Stimulated activated naive B cell treated with anti-CD40 and anti-IgM and Interleukin-4, amounts not matched to agents 10 μg/mL and 1 μg/mL and 100 μg/mL, for 72 hours (primary cell): ENCODE results near the gene RITA1.
"Not testable (repeated sequence)": the region's sequence is repeated elsewhere in the genome, so short reads cannot be mapped to it uniquely, and the experiment has no call there.

Experiments
- ATAC-seq, 2 donors: fragments of 150-1000 bp; cut with Tn5 transposase; replicated peaks; 2 replicates each; pipeline ENCODE4 v1.10.0; 2021; ENCODE audit warnings: moderate library complexity in 1 of 2
- DNase-seq: peaks from one replicate; pipeline ENCODE4 v3.0.0; 2021
- H3K27ac Mint-ChIP-seq: one replicate; pipeline ENCODE4 v1.8.0; 2022; ENCODE audit warnings: mild to moderate bottlenecking, mixed read lengths
- H3K27me3 Mint-ChIP-seq, 2 donors: one replicate each; pipeline ENCODE4 v1.8.0; 2022; ENCODE audit warnings: mixed read lengths in 2 of 2
- H3K36me3 Mint-ChIP-seq, 2 donors: one replicate each; pipeline ENCODE4 v1.8.0; 2022; ENCODE audit warnings: mixed read lengths in 2 of 2, mild to moderate bottlenecking in 1 of 2
- H3K4me1 Mint-ChIP-seq, 2 donors: one replicate each; pipeline ENCODE4 v1.8.0; 2022; ENCODE audit warnings: mixed read lengths in 2 of 2, mild to moderate bottlenecking in 1 of 2
- H3K4me3 Mint-ChIP-seq, 2 donors: one replicate each; pipeline ENCODE4 v1.8.0; 2022; ENCODE audit warnings: mild to moderate bottlenecking in 2 of 2, mixed read lengths in 2 of 2, moderate library complexity in 1 of 2
- H3K9me3 Mint-ChIP-seq, 2 donors: one replicate each; pipeline ENCODE4 v1.8.0; 2022; ENCODE audit warnings: mixed read lengths in 2 of 2, mild to moderate bottlenecking in 1 of 2

The RITA1 gene, protein sequence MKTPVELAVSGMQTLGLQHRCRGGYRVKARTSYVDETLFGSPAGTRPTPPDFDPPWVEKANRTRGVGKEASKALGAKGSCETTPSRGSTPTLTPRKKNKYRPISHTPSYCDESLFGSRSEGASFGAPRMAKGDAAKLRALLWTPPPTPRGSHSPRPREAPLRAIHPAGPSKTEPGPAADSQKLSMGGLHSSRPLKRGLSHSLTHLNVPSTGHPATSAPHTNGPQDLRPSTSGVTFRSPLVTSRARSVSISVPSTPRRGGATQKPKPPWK

DNA sequence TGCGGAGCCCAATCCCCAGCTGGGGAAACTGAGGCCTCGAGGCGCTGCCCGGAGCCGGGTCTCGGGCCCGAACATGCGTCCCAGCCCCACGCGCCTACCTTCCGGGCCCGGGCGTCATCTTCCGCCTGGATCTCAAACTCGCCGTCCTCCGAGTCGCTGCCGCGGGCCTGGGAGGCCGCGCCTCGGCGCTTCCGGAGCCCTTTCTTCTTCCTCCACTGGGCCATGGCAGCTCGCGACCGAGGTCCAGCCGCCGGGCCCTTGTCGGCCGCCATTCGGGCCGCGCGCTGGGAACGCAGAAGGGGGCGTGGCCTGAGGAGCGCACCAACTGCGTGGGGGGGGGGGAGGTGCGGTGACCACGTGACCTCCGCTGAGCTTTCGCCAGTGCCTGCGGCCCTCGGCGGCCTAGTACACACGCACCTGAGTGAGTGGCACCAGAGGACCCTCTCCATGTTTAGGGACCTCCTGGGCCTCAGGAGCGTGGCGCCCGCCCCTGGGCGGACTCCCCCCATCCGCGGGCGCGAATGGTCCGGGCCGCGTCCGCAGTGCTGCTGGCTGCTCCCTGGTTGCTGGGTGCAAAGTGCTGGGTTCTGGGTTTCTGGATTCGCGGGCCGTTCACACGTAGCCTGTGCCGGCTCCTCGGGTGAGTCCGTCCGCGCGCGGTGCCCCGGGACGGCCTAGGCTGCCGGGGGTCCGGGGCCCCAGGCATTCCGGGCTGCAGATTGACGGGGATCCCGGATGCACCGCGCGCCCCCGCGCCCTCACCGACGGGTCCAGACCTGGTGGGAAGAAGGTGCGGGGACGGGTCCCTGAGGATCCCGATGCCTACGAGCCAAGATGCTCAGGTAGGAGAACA, at the start of gene RITA1, which contains the start of gene DDX54:
Gene RITA1 (plus strand): TSS at position 542 of the 853 bp plus-strand sequence. CDS start 1,026 bp downstream, outside the sequence.
Gene DDX54 (minus strand): TSS at position 299 of the 853 bp plus-strand sequence. CDS start 27 bp downstream, at position 272.
- peaks cover 25 to 30% of the 10 kb centered on the region in 2 donors for H3K4me1 Mint-ChIP-seq
- peak within 1 kb of the TSS; percentile 92 to 97 for H3K4me3 Mint-ChIP-seq
- H3K27ac Mint-ChIP-seq, result peak within 1 kb of the TSS; percentile 99
- no peaks in the 10 kb centered on the region for H3K9me3 Mint-ChIP-seq
- no peaks in the 10 kb centered on the region for H3K27me3 Mint-ChIP-seq
- peak; percentile 59 to 67 for ATAC-seq
- DNase-seq, result peak; percentile 79
- peaks cover 28 to 39% of the 10 kb centered on the region in 2 donors for H3K36me3 Mint-ChIP-seq

DNA sequence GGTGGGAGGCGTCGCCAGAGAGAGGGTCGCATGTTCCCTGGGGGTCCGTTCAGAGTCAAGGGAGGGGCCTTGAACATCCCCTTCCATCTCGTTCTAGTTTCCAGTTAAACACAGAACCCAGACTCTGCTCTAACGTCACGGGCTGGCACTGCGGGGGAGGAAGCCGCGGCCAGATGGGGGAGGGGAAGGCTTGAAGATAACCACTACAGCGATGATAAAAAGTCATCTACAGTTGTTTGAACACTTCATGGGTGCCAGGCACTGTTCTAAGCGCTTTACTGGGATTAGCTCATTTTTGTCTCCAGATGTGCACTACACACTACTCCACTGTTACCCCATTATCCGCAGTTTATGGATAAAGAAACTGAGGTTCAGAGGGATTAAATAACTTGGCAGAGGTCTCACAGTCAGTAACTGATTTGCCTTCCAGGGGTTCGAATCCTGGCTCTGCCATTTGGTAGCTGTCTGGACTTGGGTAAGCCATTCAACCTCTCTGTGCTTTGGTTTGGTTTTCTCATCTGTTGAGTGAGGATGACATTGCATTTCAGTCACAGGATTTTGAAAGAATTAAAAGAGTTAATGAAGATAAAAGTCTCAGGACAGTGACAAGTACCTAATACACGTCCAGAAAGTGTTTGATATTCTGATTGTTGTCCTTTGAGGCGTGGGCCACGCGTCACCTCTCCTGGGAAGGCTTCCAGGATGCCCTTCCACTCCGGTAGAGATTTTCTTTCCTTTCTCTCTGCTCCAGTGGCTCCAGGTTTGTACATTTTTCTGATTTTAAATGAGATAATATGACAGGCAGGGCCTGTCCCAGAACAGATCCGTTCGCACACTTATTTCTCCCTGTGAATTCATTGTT, 49.2 kb upstream of the RITA1 start:
- Mint-ChIP-seq H3K9me3 (no peaks in the 10 kb centered on the region), H3K4me1 (peaks cover 40 to 80% of the 10 kb centered on the region in 2 donors), H3K4me3 (peak overlapping the region; percentile 86 to 96), H3K27ac (peak overlapping the region; percentile 99), H3K36me3 (peaks cover 17 to 21% of the 10 kb centered on the region in 2 donors), H3K27me3 (no peaks in the 10 kb centered on the region)
- ATAC-seq (peak; percentile 81 to 84), DNase-seq (peak; percentile 86)

DNA sequence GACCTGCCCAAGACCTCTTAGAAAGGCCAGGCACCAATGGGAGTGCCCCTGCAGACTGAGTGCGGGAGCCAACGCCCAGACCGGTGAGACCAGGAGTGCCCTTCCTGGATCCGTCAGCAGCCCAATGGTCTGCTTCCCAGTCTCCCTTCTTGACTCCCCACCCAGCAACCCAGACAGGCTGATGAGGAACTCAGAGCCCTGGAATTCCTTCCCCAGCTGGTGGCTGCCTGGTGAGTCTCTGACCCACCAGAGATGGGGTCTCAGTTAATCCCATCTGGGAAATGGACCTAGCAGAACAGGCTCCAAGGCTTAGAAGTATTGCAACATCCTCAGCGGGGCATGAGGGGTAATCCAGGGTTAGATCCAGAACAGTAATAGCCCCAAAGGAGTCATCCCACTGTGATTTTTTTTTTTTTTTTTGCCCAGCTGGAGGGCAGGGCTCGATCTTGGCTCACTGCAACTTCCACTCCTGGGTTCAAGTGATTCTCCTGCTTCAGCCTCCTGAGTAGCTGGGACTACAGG, 48.5 kb upstream of the RITA1 start:
- peaks cover 38 to 80% of the 10 kb centered on the region in 2 donors for H3K4me1 Mint-ChIP-seq
- ATAC-seq (no peak), DNase-seq (no peak)
- H3K27me3 Mint-ChIP-seq, result no peaks in the 10 kb centered on the region
- peak overlapping the region; percentile 99 for H3K27ac Mint-ChIP-seq
- peak overlapping the region; percentile 46 to 96 for H3K4me3 Mint-ChIP-seq
- no peaks in the 10 kb centered on the region for H3K9me3 Mint-ChIP-seq
- H3K36me3 Mint-ChIP-seq, result peaks cover 12 to 16% of the 10 kb centered on the region in 2 donors

DNA sequence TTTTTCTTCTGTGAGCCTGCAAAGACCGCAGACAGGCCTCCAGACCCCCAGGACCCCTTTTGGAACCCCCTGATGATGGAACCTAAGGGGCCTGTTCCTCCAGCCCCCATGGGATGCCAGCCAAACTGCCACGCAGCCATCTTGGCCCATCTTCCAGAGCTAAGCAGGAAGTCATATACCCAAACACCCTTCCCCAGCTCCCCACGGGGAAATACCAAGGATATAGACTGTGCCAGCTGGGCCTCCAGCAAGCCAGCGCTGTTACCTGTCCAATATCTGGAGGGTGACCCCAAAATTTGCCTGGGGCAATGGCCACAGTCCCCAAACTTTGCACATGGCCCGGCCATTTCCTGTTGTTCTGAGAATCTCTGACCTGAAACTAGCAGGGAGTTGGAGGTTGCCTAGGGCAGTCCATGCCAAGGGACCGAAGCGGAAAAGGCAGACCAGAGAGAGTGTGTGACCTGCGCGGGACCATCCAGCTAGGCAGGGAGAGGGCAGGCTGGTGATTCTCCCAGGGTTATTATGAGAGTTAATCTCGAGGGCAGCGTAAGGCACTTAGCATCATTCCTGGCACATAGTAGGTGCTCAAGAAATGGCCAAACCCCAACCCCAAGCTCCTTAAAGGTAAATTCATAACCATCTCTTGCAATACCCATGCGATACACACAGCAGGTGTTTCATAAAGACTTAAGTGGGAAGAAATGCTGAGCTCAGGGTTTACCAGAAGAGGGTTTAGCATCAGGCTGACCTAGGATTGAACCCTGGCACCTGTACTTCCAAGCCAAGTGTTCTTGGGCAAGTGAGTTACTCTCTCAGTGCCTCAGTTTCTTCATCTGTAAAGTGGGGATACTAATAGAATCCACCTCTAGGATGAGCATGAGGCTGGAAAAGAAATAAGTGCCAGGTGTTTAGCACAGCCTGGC, 47.4 kb upstream of the RITA1 start:
- Mint-ChIP-seq H3K36me3 (peaks cover 2 to 9% of the 10 kb centered on the region in 2 donors), H3K4me3 (no peak overlapping the region), H3K4me1 (peaks cover 39 to 80% of the 10 kb centered on the region in 2 donors), H3K27me3 (no peaks in the 10 kb centered on the region), H3K27ac (peak overlapping the region; percentile 71), H3K9me3 (no peaks in the 10 kb centered on the region)
- no peak for ATAC-seq
- no peak for DNase-seq

DNA sequence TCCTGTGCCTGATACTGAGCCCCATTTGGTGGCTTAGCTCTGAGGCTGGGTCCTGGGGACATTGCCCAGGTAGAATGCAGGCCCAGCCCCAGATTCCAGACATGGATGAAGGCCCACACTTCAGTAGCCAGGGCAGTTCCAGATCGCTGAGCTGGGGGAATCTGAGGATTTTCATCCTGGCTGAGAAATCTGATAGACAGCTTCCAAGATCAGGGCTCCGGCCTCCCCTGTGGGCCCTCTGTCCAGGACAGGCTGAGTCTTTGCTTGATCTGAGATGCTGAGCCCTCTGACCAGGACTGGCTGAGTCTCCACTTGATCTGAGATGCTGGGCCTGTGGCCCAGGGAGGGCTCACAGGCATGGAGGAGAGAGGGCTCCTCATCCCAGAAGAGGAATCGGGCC, 46.7 kb upstream of the RITA1 start:
- H3K9me3 Mint-ChIP-seq, result no peaks in the 10 kb centered on the region
- H3K36me3 Mint-ChIP-seq, result peaks cover 0 to 5% of the 10 kb centered on the region in 2 donors
- H3K27me3 Mint-ChIP-seq, result no peaks in the 10 kb centered on the region
- ATAC-seq (no peak), DNase-seq (no peak)
- H3K27ac Mint-ChIP-seq, result peak overlapping the region; percentile 71
- peaks cover 40 to 77% of the 10 kb centered on the region in 2 donors for H3K4me1 Mint-ChIP-seq
- no peak overlapping the region for H3K4me3 Mint-ChIP-seq

DNA sequence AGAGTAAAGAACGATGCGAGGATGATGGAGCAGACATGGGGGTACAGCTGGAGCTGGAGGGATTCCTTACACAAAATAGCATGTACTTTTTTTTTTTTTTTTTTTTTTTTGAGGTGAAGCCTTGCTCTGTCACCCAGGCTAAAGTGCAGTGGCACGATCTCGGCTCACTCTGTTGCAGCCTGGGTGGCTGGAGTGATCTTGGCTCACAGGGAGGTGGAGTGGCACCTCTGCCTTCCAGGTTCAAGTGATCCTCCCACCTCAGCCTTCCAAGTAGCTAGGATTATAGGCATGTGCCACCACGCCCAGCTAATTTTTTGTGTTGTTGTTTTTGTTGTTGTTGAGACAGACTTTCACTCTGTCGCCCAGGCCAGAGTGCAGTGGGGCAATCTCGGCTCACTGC, 44.8 kb upstream of the RITA1 start:
- peak overlapping the region; percentile 99 for H3K27ac Mint-ChIP-seq
- H3K27me3 Mint-ChIP-seq, result no peaks in the 10 kb centered on the region
- H3K4me1 Mint-ChIP-seq, result peaks cover 37 to 68% of the 10 kb centered on the region in 2 donors
- H3K4me3 Mint-ChIP-seq, result no peak overlapping the region
- H3K9me3 Mint-ChIP-seq, result no peaks in the 10 kb centered on the region
- DNase-seq (no peak), ATAC-seq (no peak)
- H3K36me3 Mint-ChIP-seq, result no peaks in the 10 kb centered on the region

DNA sequence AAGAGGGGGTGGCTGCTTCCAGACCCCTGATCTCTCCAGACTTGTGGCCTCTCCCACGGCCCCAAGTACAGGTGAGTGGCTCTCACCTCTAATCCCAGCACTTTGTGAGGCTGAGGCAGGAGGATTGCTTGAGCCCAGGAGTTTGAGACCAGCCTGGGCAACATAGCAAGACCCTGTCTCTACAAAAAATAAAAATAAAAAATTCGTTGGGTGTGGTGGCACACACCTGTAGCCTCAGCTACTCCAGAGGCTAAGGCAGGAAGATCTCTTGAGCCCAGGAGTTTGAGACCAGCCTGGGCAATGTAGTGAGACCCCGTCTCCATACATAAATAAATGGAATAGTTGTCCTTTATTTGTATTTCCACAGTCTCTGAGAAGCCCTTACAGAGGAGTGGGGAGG, 43.8 kb upstream of the RITA1 start:
- not testable (repeated sequence) for H3K36me3 Mint-ChIP-seq, ATAC-seq, DNase-seq, H3K27me3 Mint-ChIP-seq, H3K9me3 Mint-ChIP-seq
- H3K4me3 Mint-ChIP-seq, result peak overlapping the region; percentile 52 to 61
- peaks cover 30 to 61% of the 10 kb centered on the region in 2 donors for H3K4me1 Mint-ChIP-seq
- H3K27ac Mint-ChIP-seq, result peak overlapping the region; percentile 99

DNA sequence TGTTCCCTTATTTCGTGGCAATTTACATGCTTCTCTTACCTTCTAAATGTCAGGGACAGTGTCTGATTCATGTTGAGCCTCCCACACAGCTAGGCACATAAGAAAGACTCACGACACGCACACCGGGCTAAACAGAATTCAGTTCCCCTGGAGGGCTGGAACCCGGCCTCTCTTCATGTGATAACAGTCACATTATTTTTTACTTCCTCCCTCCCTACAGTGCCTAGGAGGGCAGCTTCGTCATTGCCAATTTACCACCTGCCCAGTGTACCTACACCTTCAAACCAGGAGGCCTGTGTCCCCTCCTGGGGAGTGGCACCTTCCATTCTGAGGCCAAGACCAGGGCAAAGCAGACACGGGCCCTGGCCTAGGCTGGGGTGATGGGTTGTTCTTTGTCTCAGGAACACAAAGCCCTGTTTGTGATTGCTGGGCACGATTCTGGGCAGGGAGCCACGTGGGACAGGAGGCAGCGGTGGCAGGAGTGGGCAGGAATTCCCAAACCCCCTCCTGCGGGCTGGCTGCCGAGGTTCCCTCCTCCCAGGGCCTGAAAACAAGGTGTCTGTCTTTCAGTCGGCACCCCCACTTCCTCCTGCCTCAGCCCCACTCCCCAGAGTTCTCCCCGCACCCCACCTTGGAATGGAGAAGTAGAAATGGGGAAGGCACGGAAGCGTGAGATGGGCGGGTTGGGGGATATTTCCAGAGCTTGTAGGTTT, 43.2 kb upstream of the RITA1 start:
- H3K27ac Mint-ChIP-seq, result peak overlapping the region; percentile 99
- DNase-seq (peak; percentile 85), ATAC-seq (peak; percentile 91 to 92)
- peak overlapping the region; percentile 52 to 61 for H3K4me3 Mint-ChIP-seq
- peaks cover 0 to 1% of the 10 kb centered on the region in 2 donors for H3K36me3 Mint-ChIP-seq
- H3K9me3 Mint-ChIP-seq, result peaks cover 0 to 2% of the 10 kb centered on the region in 2 donors
- H3K27me3 Mint-ChIP-seq, result no peaks in the 10 kb centered on the region
- H3K4me1 Mint-ChIP-seq, result peaks cover 26 to 55% of the 10 kb centered on the region in 2 donors

DNA sequence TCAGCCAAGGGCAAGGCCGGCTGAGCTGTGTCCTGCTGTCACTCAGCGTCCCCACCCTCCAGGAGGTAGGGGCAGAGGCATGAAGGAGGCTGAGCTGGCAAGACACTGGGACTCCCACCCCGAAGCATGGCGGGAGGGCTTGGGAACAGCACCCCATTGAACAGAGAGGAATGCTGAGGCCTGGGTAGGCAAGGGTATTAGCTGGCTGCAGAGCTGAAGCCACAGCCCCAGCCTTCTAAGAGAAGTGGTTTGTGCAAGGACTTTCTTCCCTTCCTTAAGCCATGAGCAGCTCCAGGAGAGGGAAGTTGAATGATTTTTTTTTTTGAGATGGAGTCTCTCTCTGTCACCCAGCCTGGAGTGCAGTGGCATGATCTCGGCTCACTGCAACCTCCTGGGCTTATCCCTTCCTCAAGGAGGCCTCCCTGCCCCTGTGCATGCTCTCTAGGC, 42.6 kb upstream of the RITA1 start:
- H3K27me3 Mint-ChIP-seq, result no peaks in the 10 kb centered on the region
- no peak for ATAC-seq
- peaks cover 0 to 4% of the 10 kb centered on the region in 2 donors for H3K9me3 Mint-ChIP-seq
- H3K4me3 Mint-ChIP-seq, result peak overlapping the region; percentile 52 to 61
- H3K36me3 Mint-ChIP-seq, result peaks cover 0 to 4% of the 10 kb centered on the region in 2 donors
- H3K27ac Mint-ChIP-seq, result peak overlapping the region; percentile 99
- no peak for DNase-seq
- peaks cover 24 to 50% of the 10 kb centered on the region in 2 donors for H3K4me1 Mint-ChIP-seq

DNA sequence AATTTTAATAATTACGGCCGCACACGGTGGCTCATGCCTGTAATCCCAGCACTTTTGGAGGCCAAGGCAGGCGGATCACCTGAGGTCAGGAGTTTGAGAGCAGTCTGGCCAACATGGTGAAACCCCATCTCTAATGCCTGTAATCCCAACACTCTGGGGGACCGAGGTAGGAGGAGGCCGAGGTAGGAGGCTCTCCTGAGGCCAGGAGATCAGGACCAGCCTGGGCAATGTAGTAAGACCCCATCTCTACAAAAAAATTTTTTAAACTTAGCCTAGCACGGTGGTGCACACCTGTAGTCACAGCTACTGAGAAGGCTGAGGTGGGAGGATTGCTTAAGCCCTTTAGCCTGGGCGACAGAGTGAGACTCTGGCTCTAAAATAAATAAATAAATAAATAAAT, 41.6 kb upstream of the RITA1 start:
- ATAC-seq, result no peak

DNA sequence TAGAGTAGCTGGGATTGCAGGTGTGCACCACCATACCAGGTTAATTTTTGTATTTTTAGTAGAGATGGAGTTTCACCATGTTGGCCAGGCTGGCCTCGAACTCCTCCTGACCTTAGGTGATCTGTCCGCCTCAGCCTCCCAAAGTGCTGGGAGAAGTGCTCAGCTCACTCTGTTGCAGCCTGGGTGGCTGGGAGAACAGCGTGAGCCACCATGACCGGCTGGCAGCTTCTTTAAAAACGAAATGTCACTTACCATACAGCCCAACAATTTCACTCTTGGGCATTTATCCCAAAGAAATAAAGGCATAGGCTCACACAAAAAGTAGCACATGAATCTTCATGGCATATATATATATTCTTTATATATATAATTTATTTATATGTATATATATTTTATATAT, 40.7 kb upstream of the RITA1 start:
- H3K27me3 Mint-ChIP-seq, result no peaks in the 10 kb centered on the region
- peaks cover 21 to 52% of the 10 kb centered on the region in 2 donors for H3K4me1 Mint-ChIP-seq
- no peak for DNase-seq
- no peak overlapping the region for H3K27ac Mint-ChIP-seq
- peaks cover 0 to 4% of the 10 kb centered on the region in 2 donors for H3K9me3 Mint-ChIP-seq
- H3K4me3 Mint-ChIP-seq, result no peak overlapping the region
- no peak for ATAC-seq
- peaks cover 0 to 4% of the 10 kb centered on the region in 2 donors for H3K36me3 Mint-ChIP-seq

More for the DNA sequence above, 41.6 kb upstream of the RITA1 start:
- Mint-ChIP-seq H3K4me1 (peaks cover 21 to 46% of the 10 kb centered on the region in 2 donors), H3K9me3 (peaks cover 0 to 4% of the 10 kb centered on the region in 2 donors), H3K36me3 (peaks cover 0 to 4% of the 10 kb centered on the region in 2 donors), H3K27me3 (no peaks in the 10 kb centered on the region), H3K27ac (no peak overlapping the region), H3K4me3 (no peak overlapping the region)
- DNase-seq, result no peak
